ENCODE measurements around the gene TSPO2. TPM values are rescaled to one million over a fixed set of nuclear protein-coding genes. Genes with fewer than 3 reads are reported as not detected.

TSPO2 gene
- polyA plus RNA-seq, 3 donors: not detected

- Histone ChIP-seq H3K4me1 (ENCODE audit: control insufficient read depth in 1 of 2, insufficient read depth in 2 of 2, low read length in 2 of 2) (peaks cover 24 to 32% of the 10 kb centered on the region in 2 donors), H3K4me3 (replicated peaks in 1 of 3; ENCODE audit: low read depth in 2 of 3, low read length in 3 of 3) (no peak overlapping the region)
- intact Hi-C loops (cut with micrococcal nuclease): loop anchor here in 1 of 2 donors (10.0 kb wide), 1 partner anchor 659 kb away; the partner anchor contains the start of gene TFEB
Measured at GRCh38 chr6:41075651-41076626, 33.7 kb downstream of the TSPO2 start.

More at GRCh38 chr6:41075651-41076626, 33.7 kb downstream of the TSPO2 start:
- peaks cover 78% of the 10 kb centered on the region for H3K79me2 ChIP-seq (ENCODE audit: insufficient read depth, low read length)
- H4K20me1 ChIP-seq (ENCODE audit: insufficient read depth, low read length): peaks cover 36% of the 10 kb centered on the region
- H3K9ac ChIP-seq (ENCODE audit: insufficient read depth, low read length, poor library complexity, severe bottlenecking): no peak overlapping the region
- peaks cover 20 to 31% of the 10 kb centered on the region in 2 donors for H3K36me3 ChIP-seq (replicated peaks in 1 of 2; ENCODE audit: control insufficient read depth in 1 of 2, insufficient read depth in 2 of 2, low read length in 2 of 2)
- H3K27ac Mint-ChIP-seq: peak overlapping the region in 4 of 7 donors; percentile 4 to 33 (median 14)
- no peak for DNase-seq
- 100% methylated on average over 1 of the region's 4 CpGs for WGBS (ENCODE audit: insufficient coverage)
- H3K27me3 ChIP-seq (ENCODE audit: control insufficient read depth in 2 of 2, insufficient read depth in 2 of 2, low read length in 2 of 2): no peaks in the 10 kb centered on the region
- H3K36me3 Mint-ChIP-seq: peaks cover 25% of the 10 kb centered on the region in 2 donors
- no peaks in the 10 kb centered on the region for H3K9me3 Mint-ChIP-seq
- H3K27me3 Mint-ChIP-seq (ENCODE audit: low read depth in 3 of 3): no peaks in the 10 kb centered on the region
- no peaks in the 10 kb centered on the region for H3K9me3 ChIP-seq (replicated peaks in 1 of 2; ENCODE audit: control insufficient read depth in 1 of 2, insufficient read depth in 1 of 2, low read length in 2 of 2)
- no peak overlapping the region for H2AFZ ChIP-seq (ENCODE audit: insufficient read depth, low read depth, low read length, poor library complexity, severe bottlenecking)
- H3K4me3 Mint-ChIP-seq: no peak overlapping the region
- TF ChIP-seq CTCF (IDR thresholded peaks at IDR 0.05): no peak
- no peak overlapping the region for H3K27ac ChIP-seq (ENCODE audit: low read depth in 1 of 2, low read length in 2 of 2)
- no peak overlapping the region for H3K4me2 ChIP-seq (replicated peaks; ENCODE audit: extremely low read depth, low read length, poor library complexity, severe bottlenecking)
- H3K4me1 Mint-ChIP-seq: peaks cover 35% of the 10 kb centered on the region
